Measurements from ENCODE around the gene KRTAP9-7.
A peak's percentile ranks its signal among the peaks of the same experiment; 100 is the strongest.

Gene KRTAP9-7

DNA sequence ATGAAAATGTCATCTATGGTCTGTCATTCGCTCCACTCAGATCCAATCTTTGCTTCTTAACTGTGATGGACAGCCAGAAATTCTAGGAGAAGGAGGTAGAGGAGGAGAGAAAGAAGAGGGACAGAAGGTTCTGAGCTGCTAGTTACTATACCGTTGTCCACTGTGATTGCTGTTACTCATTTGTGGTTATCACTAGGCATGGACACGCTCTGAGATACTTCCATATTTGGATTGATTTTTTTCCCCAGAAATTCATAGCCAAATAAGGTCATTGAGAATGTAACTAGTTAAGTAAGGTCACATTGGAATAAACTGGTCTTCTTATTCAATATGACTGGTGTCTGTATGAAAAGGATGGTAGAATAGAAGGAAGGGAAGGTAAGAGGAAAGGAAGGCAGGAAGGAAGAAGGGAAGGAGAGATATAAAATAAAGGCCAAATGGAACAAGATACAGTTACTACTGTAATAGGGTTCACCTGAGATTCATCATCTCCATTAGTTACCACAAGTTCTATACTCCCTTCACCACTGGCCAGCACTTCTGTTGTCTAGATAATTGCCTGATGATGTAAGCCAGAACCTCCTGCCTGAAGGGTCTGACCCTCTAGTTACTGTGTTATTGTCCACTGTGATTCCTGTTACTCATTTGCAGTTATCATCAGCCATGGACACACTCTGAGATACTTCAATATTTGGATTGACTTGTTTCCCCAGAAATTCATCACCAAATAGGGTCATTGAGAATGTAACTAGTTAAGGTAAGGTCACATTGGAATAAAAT lies 2.9 kb downstream of the KRTAP9-7 start:
- no peak for DNase-seq

DNA sequence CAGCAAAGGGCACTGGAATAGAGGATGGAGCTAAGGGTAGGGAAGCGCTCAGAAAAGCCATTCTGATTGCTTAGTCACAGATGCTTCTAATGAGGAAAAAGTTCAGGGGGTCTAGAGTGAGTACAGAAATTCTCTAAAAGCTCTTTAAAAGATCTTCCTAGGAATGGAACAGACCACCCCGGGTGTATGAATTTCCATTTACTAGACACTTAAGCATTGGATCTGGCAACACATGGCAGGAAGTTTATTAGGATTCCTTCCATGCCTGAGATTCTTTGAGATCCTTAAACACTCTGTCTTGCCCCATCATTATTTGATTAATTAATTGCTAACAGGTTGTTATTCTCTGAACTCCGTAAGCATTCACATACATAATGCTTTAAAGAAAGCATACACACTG lies 8.5 kb downstream of the KRTAP9-7 start:
- no peak for DNase-seq

DNA sequence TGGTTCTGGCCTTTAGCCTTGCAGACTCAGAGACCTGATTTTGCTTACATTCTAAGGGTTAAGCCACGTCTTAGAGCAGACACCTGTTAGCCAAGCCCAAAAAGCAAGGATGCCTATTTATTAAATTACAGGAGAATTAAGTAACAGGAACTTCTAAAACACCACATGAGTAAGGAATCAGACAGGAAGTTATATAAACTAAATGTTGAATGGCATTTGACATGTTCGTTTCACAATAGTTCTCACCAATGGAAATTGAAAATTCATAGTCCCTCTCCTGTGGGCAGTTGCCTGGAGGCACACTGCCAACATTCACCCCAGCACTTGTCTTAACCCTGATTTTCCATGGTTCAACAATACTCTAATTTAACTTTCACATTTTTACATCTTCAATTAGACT lies 9.0 kb downstream of the KRTAP9-7 start:
- no peak for DNase-seq

DNA sequence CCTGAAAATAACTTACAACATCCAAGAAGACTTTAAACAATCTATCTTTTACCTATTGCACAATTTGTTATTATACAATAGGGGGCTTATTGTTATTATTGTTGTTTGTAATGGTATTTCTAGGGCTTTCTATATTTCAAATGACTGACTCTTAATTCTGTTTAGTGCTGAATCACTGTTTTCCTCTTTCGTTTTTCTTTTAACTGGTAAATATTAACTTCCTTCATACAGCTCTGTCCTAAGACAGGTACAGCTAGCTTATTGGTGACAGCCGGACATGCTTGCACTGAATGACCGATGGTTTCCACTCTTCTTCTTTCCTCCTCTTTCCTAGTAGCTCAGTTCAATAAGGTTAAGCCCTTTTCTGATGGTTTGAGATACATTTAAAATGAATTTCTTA lies 11.6 kb downstream of the KRTAP9-7 start:
- no peak for DNase-seq

DNA sequence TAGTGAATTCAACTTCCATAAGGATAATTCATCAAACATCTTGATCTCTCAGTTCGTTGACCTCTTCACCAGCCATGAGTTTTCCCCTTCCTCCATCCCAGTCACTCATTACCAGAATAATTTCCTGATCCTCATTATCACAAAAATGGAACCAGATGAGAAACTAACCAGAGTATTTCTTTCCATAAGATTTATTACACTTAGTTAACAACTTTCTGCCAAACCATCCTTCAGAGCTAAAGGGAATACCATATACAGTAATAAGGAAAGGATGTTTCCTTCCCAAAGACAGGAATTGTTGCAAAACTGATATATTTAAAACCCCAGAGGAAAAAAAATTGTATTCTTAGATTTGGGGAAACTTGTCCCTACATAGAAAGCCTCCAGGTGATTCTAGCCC lies 18.5 kb downstream of the KRTAP9-7 start:
- no peak for DNase-seq

DNA sequence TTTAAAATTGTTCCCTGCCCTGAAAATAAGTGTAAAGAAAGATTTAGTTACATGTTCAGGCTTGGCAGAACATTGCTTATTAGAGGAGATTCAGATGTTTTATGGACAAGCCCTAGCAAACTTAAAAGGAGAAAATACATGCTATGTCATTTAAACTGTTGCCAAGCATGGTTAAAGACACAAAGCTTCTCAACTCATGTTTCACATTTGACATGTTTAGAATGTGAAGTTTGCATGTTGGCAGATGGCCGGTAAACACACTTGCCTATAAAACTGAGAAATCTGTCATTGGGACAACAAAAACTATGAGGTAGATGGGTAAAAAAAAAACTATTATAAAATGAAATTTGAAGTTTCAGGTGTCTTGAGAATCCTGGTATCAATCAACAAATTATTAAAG lies 21.3 kb downstream of the KRTAP9-7 start:
- no peak for DNase-seq

DNA sequence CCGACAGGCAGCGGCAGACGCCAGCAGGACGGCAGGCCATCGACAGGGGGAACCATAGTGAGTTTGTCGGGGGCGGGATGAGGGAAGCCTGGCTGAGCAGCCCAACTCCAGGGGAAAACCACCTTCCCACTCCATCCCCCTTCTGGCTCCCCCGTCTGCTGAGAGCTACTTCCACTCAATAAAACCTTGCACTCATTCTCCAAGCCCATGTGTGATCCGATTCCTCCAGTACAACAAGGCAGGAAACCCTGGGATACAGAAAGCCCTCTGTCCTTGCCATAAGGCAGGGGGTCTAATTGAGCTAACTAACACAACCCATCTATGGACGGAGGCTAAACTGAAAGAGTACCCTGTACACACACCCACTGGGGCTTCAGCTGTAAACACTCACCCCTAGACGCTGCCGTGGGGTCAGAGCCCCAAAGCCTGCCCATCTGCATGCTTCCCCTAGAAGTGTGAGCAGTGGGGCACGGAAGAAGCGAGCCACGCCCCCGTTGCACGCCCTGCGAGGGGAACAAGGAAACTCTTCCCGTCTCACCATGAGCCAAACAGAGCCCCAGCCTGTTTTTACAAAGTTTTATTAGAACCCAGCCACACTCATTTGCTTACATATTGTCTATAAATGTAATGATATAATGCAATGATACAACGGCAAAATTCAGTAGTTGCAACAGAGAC lies 23.1 kb downstream of the KRTAP9-7 start:
- no peak for DNase-seq

DNA sequence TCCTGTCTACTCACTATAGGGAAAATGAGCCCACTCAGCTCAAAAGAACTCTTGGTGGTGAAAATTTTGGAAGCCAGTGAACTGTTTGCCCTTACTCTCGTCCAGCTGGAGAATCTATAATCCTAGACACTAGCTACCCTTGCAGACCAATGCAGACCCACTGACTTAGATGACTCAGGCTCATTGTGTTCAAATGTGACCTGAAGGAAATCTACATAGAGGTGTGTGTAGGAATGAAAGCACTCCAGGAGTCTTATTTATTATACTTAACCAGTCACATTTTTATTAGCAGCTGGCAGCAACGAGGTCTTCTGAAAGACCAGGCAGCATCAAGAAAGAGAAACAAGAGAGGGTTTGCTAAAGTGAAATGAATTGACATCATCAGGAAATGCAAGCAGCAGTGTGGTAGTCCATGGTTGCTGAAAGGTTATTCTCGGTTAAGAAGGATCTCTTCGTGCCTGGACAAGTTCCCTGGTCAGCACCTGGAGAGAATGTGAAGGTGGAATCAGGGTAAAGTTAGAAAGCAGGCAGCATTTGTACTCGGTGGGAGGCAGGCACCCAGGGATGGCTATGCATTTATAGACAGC lies 25.8 kb downstream of the KRTAP9-7 start:
- DNase-seq: no peak

DNA sequence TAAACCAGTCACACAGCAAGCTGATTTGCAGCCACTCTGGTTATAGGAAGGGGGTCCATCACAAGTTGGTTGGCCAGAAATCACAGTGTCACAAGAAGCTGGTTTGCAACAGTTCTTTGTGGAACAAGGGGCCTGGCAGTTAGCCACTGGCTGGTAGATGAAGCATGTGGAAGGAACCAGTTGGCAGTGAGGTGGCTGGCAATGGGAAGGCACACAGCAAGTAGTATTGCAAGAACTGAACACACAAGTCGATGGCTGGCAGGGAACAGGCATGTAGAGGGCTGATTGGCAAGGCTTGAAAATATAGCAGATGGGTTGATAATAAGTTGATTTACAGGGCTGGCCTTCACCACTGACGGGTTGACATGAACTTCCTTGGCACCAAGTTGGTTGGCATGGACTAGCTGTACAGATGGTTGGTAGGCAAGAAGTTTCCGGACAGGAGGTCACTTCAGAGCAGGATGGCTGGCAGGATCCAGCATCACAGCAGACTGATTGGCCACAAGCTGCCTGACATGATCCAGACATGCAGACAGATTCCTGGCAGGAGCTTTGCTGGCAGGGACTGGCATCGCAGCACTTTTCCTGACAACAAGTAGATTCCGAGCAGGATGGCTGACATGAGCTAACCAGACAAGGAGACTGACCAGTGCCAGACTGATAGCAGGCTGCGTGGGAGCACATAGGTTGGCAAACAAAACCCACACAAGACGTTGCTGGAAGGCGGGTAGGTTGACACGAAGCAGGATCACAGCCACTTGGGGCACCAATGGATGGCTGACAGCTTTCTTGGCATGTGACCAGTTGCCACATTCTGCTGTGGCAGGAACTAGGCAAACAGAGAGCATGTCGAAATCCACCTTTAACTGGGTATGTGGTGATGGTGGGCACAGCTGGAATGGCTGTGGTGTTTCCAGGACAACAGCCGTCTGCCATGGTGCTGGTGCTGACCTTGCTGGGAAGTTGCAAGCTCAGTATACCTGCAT lies 26.7 kb downstream of the KRTAP9-7 start, which contains the start of gene KRTAP29-1:
Gene KRTAP29-1, minus strand, starts transcription at position 936 of the 986 bp plus-strand sequence. Its CDS starts 0 bp downstream, at position 936.
- DNase-seq: no peak

DNA sequence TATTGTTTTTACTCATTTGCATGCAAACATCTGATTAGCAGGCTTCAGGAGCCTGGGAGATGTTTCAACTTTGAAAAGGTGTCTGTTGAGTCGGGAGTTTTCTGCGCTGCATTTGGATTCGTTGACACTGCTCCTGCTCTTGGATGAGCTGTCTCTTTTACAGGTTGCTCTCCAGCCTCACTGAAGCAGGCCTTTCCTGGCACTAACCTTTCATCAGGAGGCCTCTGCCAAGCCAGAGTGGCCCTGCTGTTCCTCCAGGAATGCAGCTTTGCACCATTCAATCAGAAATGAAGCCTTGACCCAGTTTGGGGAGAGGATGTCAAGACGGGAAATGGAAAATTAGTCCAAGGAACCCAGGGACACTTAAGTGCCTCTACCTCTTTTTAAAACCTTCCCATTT lies 27.5 kb downstream of the KRTAP9-7 start:
- no peak for DNase-seq

DNA sequence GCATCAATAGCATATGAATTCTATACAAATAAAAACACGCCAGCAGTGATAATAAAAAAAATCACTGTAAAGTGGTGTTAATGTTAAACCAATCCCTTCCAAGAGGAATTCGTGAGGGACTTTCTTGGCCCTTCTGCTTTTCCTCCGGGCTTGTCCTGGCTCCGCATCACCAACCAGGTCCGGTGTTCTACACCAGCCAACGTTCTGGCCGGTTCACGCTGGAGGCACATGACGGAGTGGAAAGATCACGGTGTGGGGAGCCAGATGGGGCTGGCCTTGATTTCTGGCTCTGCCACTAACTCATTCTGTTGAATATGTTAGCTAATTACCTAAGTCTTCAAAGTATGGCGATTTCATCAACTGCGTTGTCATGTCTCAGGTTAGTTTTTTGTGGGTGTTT lies 28.6 kb downstream of the KRTAP9-7 start:
- DNase-seq: no peak

DNA sequence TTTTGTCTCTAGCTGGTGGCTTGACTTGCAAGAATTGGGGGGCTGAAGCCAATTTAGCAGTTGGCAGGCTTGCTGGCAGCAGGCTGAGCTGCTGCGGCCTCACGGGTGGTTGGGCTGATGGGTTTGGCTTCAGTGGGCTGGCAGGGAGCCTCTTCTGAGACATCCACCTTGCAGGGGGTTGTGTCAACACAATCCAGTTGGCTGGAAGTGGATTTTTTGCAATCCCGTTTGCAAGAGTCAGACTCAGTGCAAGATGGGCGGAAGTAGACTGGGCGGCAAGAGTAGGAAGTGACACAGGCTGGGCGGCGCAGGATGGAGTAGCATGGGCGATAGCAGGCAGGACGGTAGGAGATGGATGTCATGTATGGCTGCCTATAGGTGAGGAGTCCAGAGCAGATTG lies 32.1 kb downstream of the KRTAP9-7 start:
- no peak for DNase-seq

DNA sequence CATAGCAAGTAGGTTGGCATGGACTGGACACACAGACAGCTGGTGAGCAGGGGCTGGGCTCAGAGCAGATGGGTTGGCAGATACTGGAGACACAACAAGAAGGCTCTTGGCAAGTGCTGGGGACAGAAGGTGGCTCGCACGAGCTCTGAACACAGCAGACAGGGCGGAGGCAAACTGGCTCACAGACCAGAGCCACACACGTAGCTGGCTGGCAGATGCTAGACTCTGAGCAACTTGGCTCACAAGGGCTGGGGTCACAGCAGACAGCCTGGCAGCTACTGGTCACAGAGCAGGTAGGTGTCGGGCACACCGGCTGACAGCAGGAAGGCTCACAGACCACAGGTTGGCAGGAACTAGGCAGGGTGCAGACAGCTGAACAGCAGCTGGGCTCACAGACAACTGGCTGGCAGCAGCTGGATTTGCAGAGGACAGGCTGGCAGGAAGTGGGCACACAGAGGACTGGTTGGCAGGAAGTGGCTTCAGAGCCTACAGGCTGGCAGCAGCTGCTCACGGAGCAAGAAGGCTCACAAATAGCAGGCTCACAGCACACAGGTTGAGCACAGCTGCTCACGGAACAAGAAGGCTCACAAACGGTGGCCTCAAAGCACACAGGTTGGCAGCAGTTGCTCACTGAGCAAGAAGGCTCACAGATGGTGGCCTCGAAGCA lies 32.9 kb downstream of the KRTAP9-7 start:
- DNase-seq: peak; percentile 51

DNA sequence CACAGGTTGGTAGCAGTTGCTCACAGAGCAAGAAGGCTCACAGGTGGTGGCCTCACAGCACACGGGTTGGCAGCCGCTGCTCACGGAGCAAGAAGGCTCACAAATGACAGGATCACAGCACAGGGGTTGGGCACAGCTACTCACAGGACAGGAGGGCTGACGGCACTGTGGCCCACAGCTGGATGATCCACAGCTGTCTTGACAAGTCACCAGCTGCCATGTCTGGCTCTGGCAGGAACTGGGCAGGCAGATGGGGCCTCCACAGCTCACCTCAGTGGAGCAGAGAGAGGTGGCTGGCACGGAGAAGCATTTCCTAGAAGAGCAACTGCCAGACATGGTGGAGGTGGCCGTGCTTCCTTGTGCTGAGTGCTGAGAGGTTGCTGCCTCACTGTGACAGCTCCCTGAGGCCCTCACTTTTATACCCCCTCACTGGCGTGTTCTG lies 33.4 kb downstream of the KRTAP9-7 start, which contains the start of gene KRTAP16-1:
Gene KRTAP16-1, minus strand, starts transcription at position 392 of the 442 bp plus-strand sequence. Its CDS starts 56 bp downstream, at position 336.
- no peak for DNase-seq

DNA sequence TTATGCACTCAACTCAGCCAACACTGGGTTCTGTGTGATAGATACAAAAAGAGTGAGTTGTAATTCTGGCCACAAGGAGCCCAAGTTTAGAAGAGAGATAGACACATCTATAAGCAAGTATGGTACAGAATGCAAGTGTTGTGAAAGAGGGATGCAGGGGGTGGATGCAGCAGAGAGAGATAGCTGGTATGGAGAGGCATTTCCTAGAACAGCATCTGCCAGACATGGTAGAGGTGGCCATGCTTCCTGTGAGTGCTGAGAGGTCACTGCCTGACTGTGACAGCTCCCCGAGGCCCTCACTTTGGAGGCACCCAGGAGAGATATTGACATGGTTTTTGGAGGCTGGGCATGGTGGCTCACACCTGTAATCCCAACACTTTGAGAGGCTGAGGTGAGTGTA lies 35.6 kb downstream of the KRTAP9-7 start:
- DNase-seq: no peak

DNA sequence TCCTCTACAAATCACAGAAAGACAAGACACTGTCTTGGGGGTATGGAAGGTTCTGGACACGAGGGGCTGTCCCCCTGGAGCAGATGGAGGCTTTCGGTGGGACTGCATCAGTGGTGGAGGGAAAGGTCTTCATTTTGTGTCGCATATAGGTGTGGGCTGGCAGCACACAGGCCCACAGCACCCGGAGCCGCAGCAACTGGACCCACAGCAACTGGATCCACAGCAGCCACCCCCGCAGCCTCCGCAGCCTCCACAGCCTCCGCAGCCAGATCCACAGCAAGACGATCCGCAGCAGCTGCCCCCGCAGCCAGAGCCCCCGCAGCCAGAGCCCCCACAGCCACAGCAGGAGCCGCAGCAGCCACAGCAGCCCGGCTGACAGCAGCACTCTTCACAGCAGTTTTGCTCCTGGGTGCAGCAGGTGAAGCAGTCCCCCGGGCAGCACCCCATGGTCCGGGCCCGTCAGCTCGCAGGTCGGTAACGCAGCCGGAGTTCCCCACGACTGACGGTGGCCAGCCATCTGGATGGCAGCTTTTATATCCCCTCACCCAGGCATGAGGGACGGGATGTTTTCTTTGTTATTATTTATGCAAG lies 39.8 kb downstream of the KRTAP9-7 start, which contains the start of gene KRTAP17-1:
Gene KRTAP17-1, minus strand, starts transcription at position 507 of the 591 bp plus-strand sequence. Its CDS starts 60 bp downstream, at position 447.
- DNase-seq: no peak

DNA sequence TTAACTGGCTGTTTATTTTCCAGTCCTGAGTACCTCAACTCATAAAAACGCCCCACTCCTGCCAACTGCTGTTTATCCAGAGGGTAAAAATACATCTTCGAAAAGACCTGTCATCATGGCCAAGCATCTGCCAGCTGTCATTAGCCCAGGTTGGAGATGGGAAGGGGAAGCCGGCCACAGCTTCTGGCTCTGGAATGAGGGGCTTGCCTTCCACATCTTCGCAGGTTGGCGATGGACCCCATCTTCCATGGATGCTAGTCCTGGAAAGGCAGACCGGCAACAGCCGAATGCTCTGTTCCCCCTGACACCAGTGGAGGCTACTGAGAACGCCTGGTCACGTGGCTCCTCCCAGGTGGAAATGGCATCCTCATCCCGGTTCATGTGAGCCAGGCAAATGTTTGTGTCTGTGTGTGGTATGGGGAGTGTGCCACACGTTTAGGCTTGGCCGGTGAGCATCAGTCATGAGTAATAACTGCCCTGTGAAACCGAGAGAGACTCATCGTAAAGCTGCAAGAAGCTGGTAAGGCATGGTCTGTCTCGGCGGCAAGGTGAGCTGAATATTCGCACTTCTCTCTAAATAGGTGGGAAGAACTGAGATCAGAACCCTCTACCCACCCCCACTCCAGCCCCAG lies 40.4 kb downstream of the KRTAP9-7 start:
- no peak for DNase-seq

DNA sequence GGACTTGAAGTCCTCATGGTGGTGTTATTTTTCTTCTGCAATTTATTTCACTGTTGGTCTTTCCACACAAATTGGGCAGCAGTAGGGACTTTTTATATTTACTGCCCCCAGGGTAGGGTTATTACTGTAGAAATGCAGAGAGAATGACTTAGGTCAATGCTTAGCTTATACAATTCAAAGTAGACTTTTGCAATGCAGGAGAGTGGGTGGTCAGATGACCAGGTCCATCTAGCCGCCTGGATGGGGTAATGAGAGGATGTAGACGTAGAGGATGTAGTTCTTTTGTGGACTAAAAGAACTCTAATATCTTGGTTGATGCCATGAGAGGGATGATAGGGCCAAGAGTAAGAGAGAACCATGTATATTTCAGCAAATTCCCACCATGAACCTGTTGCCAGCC lies 42.7 kb downstream of the KRTAP9-7 start:
- no peak for DNase-seq

DNA sequence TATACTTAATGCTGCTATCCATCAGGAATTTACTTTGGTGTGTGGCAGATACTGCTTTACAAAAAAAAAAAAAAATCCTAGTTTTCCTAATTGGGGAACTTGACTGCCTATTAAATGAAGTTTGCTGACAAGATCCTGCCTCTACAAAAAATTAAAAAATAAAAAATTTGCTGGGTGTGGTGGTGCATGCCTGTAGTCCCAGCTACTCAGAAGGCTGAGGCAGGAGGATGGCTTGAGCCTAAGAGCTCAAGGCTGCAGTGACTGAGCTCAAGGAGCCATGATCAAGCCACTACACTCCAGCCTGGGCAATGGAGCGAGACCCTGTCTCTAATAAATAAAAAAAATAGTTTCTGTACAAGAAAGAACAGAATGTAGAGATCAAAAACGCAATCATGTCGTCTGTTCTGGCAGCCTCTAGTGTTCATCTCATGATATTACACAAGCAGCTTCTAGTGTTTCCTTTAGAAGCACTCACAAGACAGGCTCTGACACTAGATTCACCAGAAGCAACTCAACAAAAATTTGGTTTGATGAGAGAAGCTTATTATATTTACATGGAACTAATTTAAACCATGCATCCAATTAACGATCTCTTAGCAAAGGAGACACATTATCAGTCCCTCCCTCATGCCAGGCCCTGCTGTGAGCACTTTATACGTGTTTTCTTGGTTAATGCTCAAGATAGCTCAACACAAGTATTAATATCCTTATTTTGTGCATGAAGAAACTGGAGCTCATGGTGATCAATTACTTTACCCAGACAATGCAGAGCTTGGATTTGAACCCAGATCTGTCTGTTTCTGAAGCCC lies 46.8 kb downstream of the KRTAP9-7 start:
- no peak for DNase-seq
